ENCODE measurements around the gene HBQ1.

- TF ChIP-seq, protein P1, sequence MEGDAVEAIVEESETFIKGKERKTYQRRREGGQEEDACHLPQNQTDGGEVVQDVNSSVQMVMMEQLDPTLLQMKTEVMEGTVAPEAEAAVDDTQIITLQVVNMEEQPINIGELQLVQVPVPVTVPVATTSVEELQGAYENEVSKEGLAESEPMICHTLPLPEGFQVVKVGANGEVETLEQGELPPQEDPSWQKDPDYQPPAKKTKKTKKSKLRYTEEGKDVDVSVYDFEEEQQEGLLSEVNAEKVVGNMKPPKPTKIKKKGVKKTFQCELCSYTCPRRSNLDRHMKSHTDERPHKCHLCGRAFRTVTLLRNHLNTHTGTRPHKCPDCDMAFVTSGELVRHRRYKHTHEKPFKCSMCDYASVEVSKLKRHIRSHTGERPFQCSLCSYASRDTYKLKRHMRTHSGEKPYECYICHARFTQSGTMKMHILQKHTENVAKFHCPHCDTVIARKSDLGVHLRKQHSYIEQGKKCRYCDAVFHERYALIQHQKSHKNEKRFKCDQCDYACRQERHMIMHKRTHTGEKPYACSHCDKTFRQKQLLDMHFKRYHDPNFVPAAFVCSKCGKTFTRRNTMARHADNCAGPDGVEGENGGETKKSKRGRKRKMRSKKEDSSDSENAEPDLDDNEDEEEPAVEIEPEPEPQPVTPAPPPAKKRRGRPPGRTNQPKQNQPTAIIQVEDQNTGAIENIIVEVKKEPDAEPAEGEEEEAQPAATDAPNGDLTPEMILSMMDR (IDR thresholded peaks at IDR 0.05): no peak
- TF ChIP-seq EP300 (IDR thresholded peaks at IDR 0.05) (no peak), POLR2A (IDR thresholded peaks at IDR 0.05) (no peak)
Observed at GRCh38 chr16:130533-131173, 49.6 kb upstream of the HBQ1 start.

All from suprapubic skin (tissue), 3 donors.